ENCODE measurements around the gene COASY. TPM values are rescaled to one million over a fixed set of nuclear protein-coding genes. Genes with fewer than 3 reads are reported as not detected.

The COASY gene
- total RNA-seq, 1 experiment from 2014 or later: 71.5 TPM

DNA sequence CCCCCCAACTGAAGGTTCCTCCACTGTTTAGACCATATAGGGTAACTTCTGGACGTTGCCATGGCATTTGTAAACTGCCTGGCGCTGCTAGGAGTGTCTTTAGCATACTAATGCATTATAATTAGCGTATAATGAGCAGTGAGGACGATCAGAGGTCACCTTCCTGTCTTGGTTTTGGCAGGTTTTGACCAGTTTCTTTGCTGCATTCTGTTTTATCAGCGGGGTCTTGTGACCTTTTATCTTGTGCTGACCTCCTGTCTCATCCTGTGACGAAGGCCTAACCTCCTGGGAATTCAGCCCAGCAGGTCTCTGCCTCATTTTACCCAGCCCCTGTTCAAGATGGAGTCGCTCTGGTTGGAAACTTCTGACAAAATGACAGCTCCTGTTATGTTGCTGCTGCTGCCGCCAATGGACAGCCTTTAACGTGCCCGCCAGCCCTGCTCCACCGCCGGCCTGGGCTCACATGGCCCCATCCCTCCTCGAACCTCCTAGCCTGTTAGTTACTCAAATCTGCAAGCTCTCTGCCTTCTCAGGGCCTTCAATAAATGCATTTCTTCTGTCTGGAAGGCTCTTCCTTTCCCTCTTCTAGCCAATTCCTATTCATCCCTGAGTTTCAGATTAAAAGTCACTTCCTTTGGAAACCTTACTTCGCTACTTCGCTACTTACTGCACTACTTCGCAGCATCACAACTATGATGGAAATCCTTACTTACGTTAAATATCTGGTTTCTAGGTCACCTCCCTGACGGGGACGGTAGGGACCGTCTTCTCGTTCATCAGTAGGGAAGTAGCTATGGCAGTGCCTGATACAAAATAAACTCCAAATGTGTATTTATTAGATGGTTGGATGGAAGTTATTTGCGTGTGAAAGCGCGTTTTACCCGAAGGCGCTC lies 26.5 kb upstream of the COASY start:
- CTCF ChIA-PET: interaction anchor here (0.9 kb wide), 1 partner anchor 605 kb away, joined by 5 read pairs; the partner anchor contains the start of gene ODAD4
- Histone ChIP-seq H3K27ac (ENCODE audit: low read depth, low read length, poor library complexity, severe bottlenecking) (peak overlapping the region; percentile 23), H3K9me3 (ENCODE audit: low read depth, low read length, poor library complexity, severe bottlenecking) (no peaks in the 10 kb centered on the region), H3K36me3 (ENCODE audit: insufficient read depth, low read length, poor library complexity, severe bottlenecking) (no peaks in the 10 kb centered on the region), H3K27me3 (replicated peaks; ENCODE audit: insufficient read depth, low read depth, low read length, poor library complexity) (no peaks in the 10 kb centered on the region), H3K4me3 (ENCODE audit: low read depth, low read length, poor library complexity, severe bottlenecking) (peak overlapping the region; percentile 53), H3K4me1 (ENCODE audit: insufficient read depth, low read length, poor library complexity, severe bottlenecking) (no peaks in the 10 kb centered on the region)
- TF ChIP-seq EZH2 (IDR thresholded peaks at IDR 0.05; ENCODE audit: borderline replicate concordance, low read depth, low read length, poor library complexity, severe bottlenecking): no peak
- no peak for TF ChIP-seq CTCF (conservative IDR thresholded peaks at IDR 0.05; ENCODE audit: low read depth, low read length)
- POLR2A ChIA-PET (ENCODE audit: low non-redundant PET): no interaction called here
- intact Hi-C loops (cut with micrococcal nuclease; ENCODE audit: unreplicated experiment): no loop called here
- no TSS peak for BruUV-seq (replicated peaks)
- DNase-seq (ENCODE audit: low spot score): no peak

- H3K9me3 ChIP-seq (ENCODE audit: low read depth, low read length, poor library complexity, severe bottlenecking): no peaks in the 10 kb centered on the region
- TF ChIP-seq EZH2 (IDR thresholded peaks at IDR 0.05; ENCODE audit: borderline replicate concordance, low read depth, low read length, poor library complexity, severe bottlenecking): no peak
- TF ChIP-seq CTCF (conservative IDR thresholded peaks at IDR 0.05; ENCODE audit: low read depth, low read length): no peak
- peak within 1 kb of the TSS; percentile 53 for H3K4me3 ChIP-seq (ENCODE audit: low read depth, low read length, poor library complexity, severe bottlenecking)
- peak; percentile 82 for DNase-seq (ENCODE audit: low spot score)
- H3K27me3 ChIP-seq (replicated peaks; ENCODE audit: insufficient read depth, low read depth, low read length, poor library complexity): no peaks in the 10 kb centered on the region
- peak within 1 kb of the TSS; percentile 30 for H3K27ac ChIP-seq (ENCODE audit: low read depth, low read length, poor library complexity, severe bottlenecking)
- intact Hi-C loops (cut with micrococcal nuclease; ENCODE audit: unreplicated experiment): no loop called here
- BruUV-seq (replicated peaks): no TSS peak
- H3K36me3 ChIP-seq (ENCODE audit: insufficient read depth, low read length, poor library complexity, severe bottlenecking): no peaks in the 10 kb centered on the region
- no peaks in the 10 kb centered on the region for H3K4me1 ChIP-seq (ENCODE audit: insufficient read depth, low read length, poor library complexity, severe bottlenecking)
- CTCF ChIA-PET: interaction anchor here (0.9 kb wide), 1 partner anchor 605 kb away, joined by 5 read pairs; the partner anchor contains the start of gene ODAD4
- POLR2A ChIA-PET (ENCODE audit: low non-redundant PET): no interaction called here
Observed at GRCh38 chr17:42536048-42536371, 25.9 kb upstream of the COASY start, which contains the start of gene NAGLU. NAGLU (plus strand) TSS chr17:42536241; CDS start chr17:42536273, 32 bp downstream.

GRCh38 chr17:42536372-42537155 lies 25.4 kb upstream of the COASY start:
- TF ChIP-seq CTCF (conservative IDR thresholded peaks at IDR 0.05; ENCODE audit: low read depth, low read length) (no peak), EZH2 (IDR thresholded peaks at IDR 0.05; ENCODE audit: borderline replicate concordance, low read depth, low read length, poor library complexity, severe bottlenecking) (no peak)
- ChIA-PET CTCF (interaction anchor here (0.9 kb wide), 1 partner anchor 606 kb away, joined by 5 read pairs; the partner anchor contains the start of gene ODAD4), POLR2A (ENCODE audit: low non-redundant PET) (no interaction called here)
- Histone ChIP-seq H3K4me3 (ENCODE audit: low read depth, low read length, poor library complexity, severe bottlenecking) (peak overlapping the region; percentile 53), H3K36me3 (ENCODE audit: insufficient read depth, low read length, poor library complexity, severe bottlenecking) (no peaks in the 10 kb centered on the region), H3K27me3 (replicated peaks; ENCODE audit: insufficient read depth, low read depth, low read length, poor library complexity) (no peaks in the 10 kb centered on the region), H3K27ac (ENCODE audit: low read depth, low read length, poor library complexity, severe bottlenecking) (peak overlapping the region; percentile 30), H3K4me1 (ENCODE audit: insufficient read depth, low read length, poor library complexity, severe bottlenecking) (no peaks in the 10 kb centered on the region), H3K9me3 (ENCODE audit: low read depth, low read length, poor library complexity, severe bottlenecking) (no peaks in the 10 kb centered on the region)
- DNase-seq (ENCODE audit: low spot score): peak; percentile 61
- intact Hi-C loops (cut with micrococcal nuclease; ENCODE audit: unreplicated experiment): no loop called here
- BruUV-seq (replicated peaks): no TSS peak
